Measurements from ENCODE around the gene MBOAT2. TPM values are rescaled to one million over a fixed set of nuclear protein-coding genes. Genes with fewer than 3 reads are reported as not detected.

The MBOAT2 gene
- total RNA-seq, 4 donors from 2014 or later: 0.83 to 5.8 (median 3.9) TPM

GRCh38 chr2:8984157-8984556, 19.3 kb downstream of the MBOAT2 start:
- Histone ChIP-seq H3K9me3 (no peaks in the 10 kb centered on the region), H3K4me1 (no peaks in the 10 kb centered on the region), H3K4me3 (no peak overlapping the region), H3K36me3 (no peaks in the 10 kb centered on the region), H3K27me3 (no peaks in the 10 kb centered on the region), H3K27ac (no peak overlapping the region)
- intact Hi-C loops (cut with DNase I; ENCODE audit: low total_unique reads) (no loop called here), in situ Hi-C loops (cut with MboI; ENCODE audit: low sequenced_read_pairs in 4 of 4) (no loop called here)
- ATAC-seq: no peak
- TF ChIP-seq POLR2A (IDR thresholded peaks at IDR 0.05): no peak
- TF ChIP-seq CTCF (IDR thresholded peaks at IDR 0.05 in 4 of 5, conservative IDR thresholded peaks at IDR 0.05 in 1 of 5): no peak
- no peak for DNase-seq

- H3K27ac ChIP-seq: no peak overlapping the region
- no peaks in the 10 kb centered on the region for H3K4me1 ChIP-seq
- H3K9me3 ChIP-seq: no peaks in the 10 kb centered on the region
- no peaks in the 10 kb centered on the region for H3K27me3 ChIP-seq
- in situ Hi-C loops (cut with MboI; ENCODE audit: low sequenced_read_pairs in 4 of 4) (no loop called here), intact Hi-C loops (cut with DNase I; ENCODE audit: low total_unique reads) (no loop called here)
- H3K36me3 ChIP-seq: no peaks in the 10 kb centered on the region
- no peak for ATAC-seq
- TF ChIP-seq POLR2A (IDR thresholded peaks at IDR 0.05) (no peak), CTCF (IDR thresholded peaks at IDR 0.05 in 4 of 5, conservative IDR thresholded peaks at IDR 0.05 in 1 of 5) (no peak)
- H3K4me3 ChIP-seq: no peak overlapping the region
- no peak for DNase-seq
Measured at GRCh38 chr2:8983571-8983970, 19.9 kb downstream of the MBOAT2 start.

GRCh38 chr2:8981876-8982275, 21.6 kb downstream of the MBOAT2 start:
- no peaks in the 10 kb centered on the region for H3K36me3 ChIP-seq
- DNase-seq (no peak), ATAC-seq (no peak)
- no peak overlapping the region for H3K27ac ChIP-seq
- in situ Hi-C loops (cut with MboI; ENCODE audit: low sequenced_read_pairs in 4 of 4) (no loop called here), intact Hi-C loops (cut with DNase I; ENCODE audit: low total_unique reads) (no loop called here)
- H3K4me1 ChIP-seq: no peaks in the 10 kb centered on the region
- H3K4me3 ChIP-seq: no peak overlapping the region
- no peaks in the 10 kb centered on the region for H3K27me3 ChIP-seq
- TF ChIP-seq CTCF (IDR thresholded peaks at IDR 0.05 in 4 of 5, conservative IDR thresholded peaks at IDR 0.05 in 1 of 5) (no peak), POLR2A (IDR thresholded peaks at IDR 0.05) (no peak)
- H3K9me3 ChIP-seq: no peaks in the 10 kb centered on the region

- Histone ChIP-seq H3K4me1 (no peaks in the 10 kb centered on the region), H3K4me3 (no peak overlapping the region), H3K27ac (no peak overlapping the region), H3K27me3 (no peaks in the 10 kb centered on the region), H3K36me3 (no peaks in the 10 kb centered on the region), H3K9me3 (no peaks in the 10 kb centered on the region)
- TF ChIP-seq POLR2A (IDR thresholded peaks at IDR 0.05) (no peak), CTCF (IDR thresholded peaks at IDR 0.05 in 4 of 5, conservative IDR thresholded peaks at IDR 0.05 in 1 of 5) (no peak)
- in situ Hi-C loops (cut with MboI; ENCODE audit: low sequenced_read_pairs in 4 of 4): no loop called here
- intact Hi-C loops (cut with DNase I; ENCODE audit: low total_unique reads): no loop called here
- ATAC-seq (no peak), DNase-seq (no peak)
Measured at GRCh38 chr2:8980096-8980495, 23.4 kb downstream of the MBOAT2 start.

- H3K27me3 ChIP-seq: no peaks in the 10 kb centered on the region
- no peak for DNase-seq
- no peaks in the 10 kb centered on the region for H3K9me3 ChIP-seq
- in situ Hi-C loops (cut with MboI; ENCODE audit: low sequenced_read_pairs in 4 of 4) (no loop called here), intact Hi-C loops (cut with DNase I; ENCODE audit: low total_unique reads) (no loop called here)
- H3K4me3 ChIP-seq: no peak overlapping the region
- H3K27ac ChIP-seq: no peak overlapping the region
- no peaks in the 10 kb centered on the region for H3K4me1 ChIP-seq
- no peak for TF ChIP-seq CTCF (IDR thresholded peaks at IDR 0.05 in 4 of 5, conservative IDR thresholded peaks at IDR 0.05 in 1 of 5)
- no peak for TF ChIP-seq POLR2A (IDR thresholded peaks at IDR 0.05)
- no peaks in the 10 kb centered on the region for H3K36me3 ChIP-seq
- no peak for ATAC-seq
Measured at GRCh38 chr2:8977758-8978157, 25.7 kb downstream of the MBOAT2 start.
